Measurements from ENCODE around the gene SLC22A12.

DNA sequence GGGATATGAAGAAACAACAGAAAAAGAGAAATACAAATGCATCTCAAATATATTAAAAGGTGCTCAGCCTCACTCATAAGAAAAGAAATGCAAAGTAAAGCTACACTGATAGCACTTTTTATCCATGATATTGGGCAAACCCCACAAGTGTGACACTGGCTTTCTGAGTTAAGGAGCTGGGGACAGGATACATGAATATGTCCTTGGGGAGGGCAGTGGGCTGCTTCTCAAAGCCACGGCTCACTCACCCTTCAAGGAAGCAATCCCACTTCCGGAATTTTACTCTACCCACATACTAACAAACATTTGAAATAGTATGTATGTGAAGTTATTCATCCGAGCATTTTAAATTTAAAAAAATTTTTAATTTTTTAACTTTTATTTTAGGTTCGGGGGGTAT is 41.1 kb upstream of the SLC22A12 start:
- no peak for TF ChIP-seq POLR2A (IDR thresholded peaks at IDR 0.05)
- TF ChIP-seq, protein P1, sequence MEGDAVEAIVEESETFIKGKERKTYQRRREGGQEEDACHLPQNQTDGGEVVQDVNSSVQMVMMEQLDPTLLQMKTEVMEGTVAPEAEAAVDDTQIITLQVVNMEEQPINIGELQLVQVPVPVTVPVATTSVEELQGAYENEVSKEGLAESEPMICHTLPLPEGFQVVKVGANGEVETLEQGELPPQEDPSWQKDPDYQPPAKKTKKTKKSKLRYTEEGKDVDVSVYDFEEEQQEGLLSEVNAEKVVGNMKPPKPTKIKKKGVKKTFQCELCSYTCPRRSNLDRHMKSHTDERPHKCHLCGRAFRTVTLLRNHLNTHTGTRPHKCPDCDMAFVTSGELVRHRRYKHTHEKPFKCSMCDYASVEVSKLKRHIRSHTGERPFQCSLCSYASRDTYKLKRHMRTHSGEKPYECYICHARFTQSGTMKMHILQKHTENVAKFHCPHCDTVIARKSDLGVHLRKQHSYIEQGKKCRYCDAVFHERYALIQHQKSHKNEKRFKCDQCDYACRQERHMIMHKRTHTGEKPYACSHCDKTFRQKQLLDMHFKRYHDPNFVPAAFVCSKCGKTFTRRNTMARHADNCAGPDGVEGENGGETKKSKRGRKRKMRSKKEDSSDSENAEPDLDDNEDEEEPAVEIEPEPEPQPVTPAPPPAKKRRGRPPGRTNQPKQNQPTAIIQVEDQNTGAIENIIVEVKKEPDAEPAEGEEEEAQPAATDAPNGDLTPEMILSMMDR (IDR thresholded peaks at IDR 0.05) = no peak

Data from Peyer's patch (tissue), 4 donors.